NCI-H1105 (cell line): ENCODE data around the gene EML6.
A peak's percentile ranks its signal among the peaks of the same experiment; 100 is the strongest.

ENCODE experiments used
- DNase-seq: peaks from one replicate; lab custom pipeline; 2025; lab: John Stamatoyannopoulos, UW

EML6 gene

DNA sequence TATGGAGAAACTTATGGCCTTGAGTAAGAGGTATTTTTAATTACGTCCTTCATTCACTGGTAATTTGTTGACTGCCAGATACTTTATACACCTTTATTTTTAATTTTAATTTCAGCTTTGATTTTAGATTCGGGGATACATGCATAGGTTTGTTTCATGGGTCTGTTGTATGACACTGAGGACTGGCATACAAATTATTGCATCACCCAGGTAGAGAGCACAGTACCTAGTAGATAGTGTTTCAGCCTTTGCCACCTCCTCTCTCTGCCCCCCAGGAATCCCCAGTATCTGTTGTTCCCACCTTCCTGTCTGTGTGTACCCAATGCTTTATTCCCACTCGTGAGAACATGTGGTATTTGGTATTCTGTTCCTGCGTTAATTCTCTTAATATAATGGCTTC is 188.8 kb downstream of the EML6 start:
- DNase-seq = no peak

GRCh38 chr2:54912893-54913292 is 189.4 kb downstream of the EML6 start:
- DNase-seq = no peak

GRCh38 chr2:54914637-54915036 is 191.2 kb downstream of the EML6 start:
- DNase-seq = no peak

DNA sequence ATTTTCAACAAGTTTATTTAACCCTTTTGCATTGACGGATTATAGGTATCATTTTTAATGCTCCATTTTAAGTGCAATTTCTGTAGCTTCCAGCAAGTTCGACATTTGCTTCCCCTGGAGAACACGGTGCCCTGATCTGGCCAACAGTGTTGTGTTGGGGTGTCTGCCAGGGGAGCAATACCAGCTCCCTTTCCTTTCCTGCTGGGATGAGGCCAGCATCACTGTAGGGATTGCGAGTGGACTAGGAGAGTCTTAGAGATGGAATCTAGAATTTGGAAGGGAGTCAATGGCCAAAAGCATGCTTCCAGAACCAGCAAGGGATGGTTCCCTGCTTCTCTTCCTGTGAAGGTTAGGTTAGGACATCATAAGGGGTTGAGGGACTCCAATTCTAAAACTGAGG is 191.6 kb downstream of the EML6 start:
- DNase-seq = no peak

- no peak for DNase-seq
Measured at GRCh38 chr2:54916637-54917036, 193.2 kb downstream of the EML6 start.

DNA sequence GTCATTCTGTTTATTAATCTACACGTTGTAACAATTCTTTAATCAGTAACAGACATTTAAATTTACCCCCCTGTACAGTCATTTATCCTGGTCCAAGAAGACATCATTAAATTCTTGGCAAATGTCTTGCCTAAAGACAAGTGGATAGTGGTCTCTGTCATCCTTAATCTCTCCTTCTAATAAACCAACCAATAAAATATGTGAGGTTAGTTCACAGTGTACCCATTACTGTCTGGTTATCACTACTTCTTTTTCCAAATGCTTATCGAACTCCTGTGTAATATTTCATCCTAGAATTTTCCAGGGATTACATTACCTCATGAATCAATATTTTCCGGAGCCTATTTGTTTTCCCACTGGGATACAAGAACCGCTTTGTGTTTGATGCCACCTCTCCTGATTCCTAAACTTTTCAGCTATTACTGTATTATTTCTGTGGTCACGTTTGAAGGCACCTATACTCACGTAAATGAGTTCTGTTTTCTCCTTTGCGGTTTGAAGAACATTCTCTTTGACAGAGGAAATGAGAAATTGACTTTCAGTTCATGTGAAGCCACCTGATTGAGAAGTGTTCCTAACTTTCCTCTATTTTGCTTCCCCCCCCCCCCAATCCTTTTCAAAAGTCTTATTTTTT is 195.3 kb downstream of the EML6 start:
- no peak for DNase-seq

DNA sequence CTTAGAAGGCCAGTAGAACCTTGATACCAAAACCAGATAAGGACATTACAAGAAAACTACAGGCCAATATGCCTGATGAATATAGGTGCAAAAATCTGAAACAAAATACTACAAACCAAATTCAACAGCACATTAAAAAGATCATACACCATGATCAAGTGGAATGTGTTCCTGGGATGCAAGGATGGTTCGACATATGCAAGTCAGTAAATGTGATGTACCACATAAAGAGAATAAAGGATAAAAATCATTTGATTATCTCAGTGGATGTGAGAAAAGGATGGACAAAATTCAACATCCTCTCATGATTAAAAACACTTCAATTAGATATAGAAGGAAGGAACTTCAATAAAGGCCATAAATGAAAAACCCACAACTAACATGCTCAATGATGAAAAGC is 197.2 kb downstream of the EML6 start:
- DNase-seq = no peak

DNA sequence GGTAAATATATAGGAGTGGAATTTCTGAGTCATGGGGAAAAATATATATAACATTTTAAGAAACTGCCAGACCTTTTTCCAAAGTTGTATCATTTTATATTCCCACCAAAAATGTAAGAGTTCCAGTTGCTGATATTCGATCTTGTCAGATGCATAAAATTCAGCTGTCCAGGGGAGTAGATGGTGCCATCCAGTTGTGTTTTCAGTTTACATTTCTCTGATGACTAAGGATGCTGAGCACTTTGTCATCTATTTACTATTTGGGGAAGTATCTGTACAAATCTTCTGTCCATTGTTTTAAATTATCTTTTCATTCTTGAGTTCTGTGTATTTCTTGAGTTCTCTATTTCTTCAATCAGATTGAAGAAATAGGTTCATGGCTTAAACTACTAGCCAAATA is 200.7 kb downstream of the EML6 start:
- DNase-seq = no peak

- no peak for DNase-seq
Measured at GRCh38 chr2:54925022-54925421, 201.6 kb downstream of the EML6 start.

DNA sequence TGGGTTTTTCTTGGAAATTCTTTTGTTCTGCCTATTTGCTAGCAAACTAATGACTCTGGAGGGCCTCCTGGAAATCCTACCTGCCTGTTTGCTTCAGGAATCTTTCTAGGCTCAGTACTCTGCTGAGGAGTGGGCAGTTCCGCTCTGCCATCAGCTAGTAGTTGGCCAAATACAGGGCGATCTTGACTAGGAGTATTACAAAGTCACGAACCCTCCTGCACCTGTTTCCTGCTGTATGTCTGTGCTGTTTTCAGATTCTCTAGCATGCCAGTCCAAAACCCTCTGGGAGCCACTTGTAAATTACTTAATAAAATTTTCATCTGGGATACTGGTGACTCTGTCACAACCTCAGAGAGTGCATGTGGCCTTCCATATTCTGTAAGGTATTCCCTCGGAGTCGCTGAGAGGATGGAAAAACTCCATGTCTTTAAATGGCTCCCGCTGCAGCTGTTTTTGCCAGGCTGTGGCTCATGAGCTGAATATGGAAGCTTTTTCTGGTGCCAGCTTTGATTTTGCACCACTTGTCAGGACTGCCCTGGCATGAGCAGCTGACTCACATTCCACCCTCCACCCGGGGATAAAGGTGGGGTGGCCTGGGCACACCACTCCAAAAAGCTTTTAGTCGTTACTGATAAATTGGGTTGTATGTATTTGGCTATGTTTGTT is 203.8 kb downstream of the EML6 start:
- DNase-seq = no peak

DNA sequence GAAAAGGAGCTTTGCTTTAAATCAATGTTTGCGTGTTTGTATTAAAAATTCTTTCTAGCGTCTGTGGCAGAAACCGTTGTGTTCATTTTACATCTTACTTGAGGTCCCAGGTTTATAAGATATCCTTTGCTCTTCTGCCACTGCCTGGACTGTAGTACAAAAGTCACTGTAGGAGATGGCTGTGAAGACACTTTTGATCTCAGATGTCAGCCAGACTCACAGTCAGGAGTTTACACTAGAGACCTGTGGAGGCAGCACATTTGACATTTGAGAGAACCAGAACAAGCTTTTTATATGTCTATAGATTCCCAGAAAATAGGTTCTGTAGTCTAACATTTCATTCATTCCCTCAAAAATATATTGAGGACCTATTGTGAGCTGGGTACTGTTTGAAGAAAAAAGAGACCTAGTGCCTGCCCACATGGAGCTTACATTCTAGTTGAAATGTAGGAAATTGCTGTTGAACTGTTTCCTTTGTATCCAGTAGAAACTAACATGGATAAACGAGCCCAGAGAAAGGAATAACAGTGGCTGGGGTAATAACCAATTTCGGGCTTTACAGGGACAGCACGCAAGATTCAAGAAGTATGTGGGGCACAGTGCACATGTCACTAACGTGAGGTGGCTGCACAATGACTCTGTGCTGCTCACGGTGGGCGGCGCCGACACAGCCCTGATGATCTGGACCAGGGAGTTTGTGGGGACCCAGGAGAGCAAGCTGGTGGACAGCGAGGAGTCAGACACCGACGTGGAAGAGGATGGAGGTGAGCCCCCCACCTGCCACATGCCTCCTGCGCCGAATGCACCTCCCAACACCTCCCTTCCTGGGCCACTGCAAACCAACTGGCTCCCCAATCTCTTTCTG is 204.5 kb downstream of the EML6 start:
- DNase-seq = no peak

- DNase-seq = no peak
Measured at GRCh38 chr2:54928719-54929118, 205.3 kb downstream of the EML6 start.

DNA sequence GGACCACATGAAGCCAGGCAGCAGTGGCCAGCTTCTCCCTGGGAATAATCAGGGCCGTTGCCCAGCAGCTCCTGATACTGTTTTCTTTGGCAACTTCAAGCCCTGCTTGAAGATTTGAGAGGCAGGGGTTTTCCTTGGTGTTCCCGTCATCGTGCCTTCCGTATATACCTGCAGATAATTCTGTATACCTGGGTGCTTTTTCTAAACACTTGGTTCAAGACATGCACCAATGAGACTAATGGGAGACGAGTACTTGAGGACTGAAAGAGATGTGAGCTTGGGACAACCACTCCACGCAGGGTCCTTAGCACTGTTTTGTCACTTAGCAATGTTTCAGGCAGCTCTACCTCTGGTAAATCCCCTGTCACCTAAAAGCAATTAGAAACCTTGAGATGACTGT is 208.0 kb downstream of the EML6 start:
- no peak for DNase-seq

- DNase-seq = no peak
Measured at GRCh38 chr2:54935389-54935788, 211.9 kb downstream of the EML6 start.

GRCh38 chr2:54936766-54937165 is 213.3 kb downstream of the EML6 start:
- DNase-seq = peak; percentile 65

DNA sequence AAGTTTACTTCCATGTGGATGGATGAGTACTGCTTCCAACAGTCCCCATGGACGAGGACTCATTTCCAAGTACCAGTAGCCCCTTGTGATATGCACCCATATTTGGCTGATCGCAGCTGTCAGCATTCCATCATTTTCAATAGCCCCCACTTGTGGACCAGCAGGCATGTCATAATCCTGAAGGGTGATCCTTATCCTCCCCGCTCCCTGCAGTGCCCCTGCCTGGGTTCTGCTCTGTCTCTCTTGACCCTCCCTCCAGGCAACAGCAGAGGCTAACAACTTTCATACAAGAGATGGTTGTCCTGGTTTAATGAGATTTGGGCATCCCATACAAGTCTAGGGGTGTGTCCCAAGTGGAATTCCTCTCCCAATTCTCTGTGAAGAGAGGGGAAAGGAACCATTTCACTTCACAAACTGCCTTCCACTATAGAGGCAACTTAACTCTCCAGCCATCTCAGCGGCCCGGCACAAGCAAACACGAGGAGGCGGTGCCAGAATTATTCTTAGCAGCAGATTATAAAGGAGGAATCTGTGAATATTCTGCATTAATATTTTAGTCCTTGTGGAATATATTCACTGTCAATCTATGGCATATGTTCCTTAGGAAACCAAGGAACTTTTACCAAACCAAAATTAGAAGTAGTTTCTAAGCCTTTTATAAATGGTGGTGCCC is 216.1 kb downstream of the EML6 start:
- no peak for DNase-seq

GRCh38 chr2:54940723-54941122 is 217.3 kb downstream of the EML6 start:
- DNase-seq = no peak

DNA sequence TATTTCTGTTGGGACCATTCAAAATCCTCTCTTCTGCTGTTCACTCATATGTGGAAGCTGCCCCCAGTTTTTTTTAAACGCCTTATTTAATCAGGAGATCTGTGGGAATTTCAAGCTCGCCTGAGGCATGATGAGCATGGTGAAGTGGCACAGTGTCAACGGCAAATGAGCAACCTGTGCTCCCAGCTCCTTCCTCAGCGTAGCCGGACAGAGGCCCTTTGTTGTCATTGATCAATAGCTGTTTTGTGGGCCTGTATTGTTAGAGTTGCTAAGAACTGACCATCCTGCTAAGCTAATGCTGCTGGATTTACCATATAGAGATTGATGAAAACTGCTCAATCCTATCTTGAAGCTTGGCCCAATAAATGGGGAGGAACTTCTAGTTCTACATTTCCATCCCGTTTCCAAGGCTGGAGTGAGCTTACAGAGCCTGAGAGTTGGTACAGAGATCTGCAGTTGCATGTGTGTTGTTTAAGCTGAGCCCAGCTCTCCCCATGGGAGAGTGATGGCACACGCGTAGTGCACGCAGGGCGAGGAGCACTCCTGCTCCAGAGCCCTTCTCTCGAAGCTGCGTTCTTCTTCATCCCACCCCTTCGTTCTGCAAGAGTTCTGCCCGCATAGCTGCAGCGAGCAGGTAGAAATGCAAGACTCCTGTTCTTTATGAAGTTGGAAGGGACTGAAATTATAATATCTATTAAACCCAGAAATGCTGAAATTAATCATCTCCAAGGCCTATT is 218.0 kb downstream of the EML6 start:
- no peak for DNase-seq

- DNase-seq = no peak
Measured at GRCh38 chr2:54942373-54942772, 218.9 kb downstream of the EML6 start.

- DNase-seq = no peak
Measured at GRCh38 chr2:54944724-54945326, 221.4 kb downstream of the EML6 start.
